ENCODE measurements around the gene ABHD2. TPM values are rescaled to one million over a fixed set of nuclear protein-coding genes. Genes with fewer than 3 reads are reported as not detected.

ABHD2 gene
- total RNA-seq, 1 experiment from 2014 or later = 29.7 TPM

DNA sequence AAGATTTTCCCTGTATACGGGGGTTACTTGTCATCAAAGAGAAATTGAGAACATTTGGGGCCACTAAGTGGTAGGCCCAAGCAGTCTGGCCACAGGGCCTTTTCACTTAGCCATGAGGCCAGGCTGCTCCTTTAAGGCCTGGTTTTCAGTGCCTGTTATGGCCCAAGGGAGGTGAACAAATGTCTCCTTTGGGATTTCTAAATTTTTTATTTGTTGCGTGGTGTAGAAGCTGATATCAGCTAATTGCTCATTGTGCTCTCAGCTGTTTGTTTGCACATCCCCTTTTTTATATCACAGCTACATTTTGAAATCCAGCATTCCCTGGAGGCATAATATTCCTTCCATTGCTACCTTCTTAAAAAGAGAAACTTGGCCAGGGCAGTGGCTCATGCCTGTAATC is 84.7 kb downstream of the ABHD2 start:
- peaks cover 3% of the 10 kb centered on the region; the same call in 1 of the 2 replicates for H3K4me1 Mint-ChIP-seq
- DNase-seq (ENCODE audit: low spot score) (no peak), ATAC-seq (no peak)
- ChIA-PET CTCF (interaction anchor here (1.0 to 3.5 kb wide), 7 partner anchors 17 to 295 kb away, joined by 3 to 52 read pairs (median 7); partner anchors contain the start of genes ABHD2 and HAPLN3), POLR2A (no interaction called here)
- H3K4me3 Mint-ChIP-seq = no peak overlapping the region
- H3K27me3 Mint-ChIP-seq (ENCODE audit: low read depth) = no peaks in the 10 kb centered on the region
- no peaks in the 10 kb centered on the region for H3K9me3 Mint-ChIP-seq
- H3K27ac Mint-ChIP-seq = no peak overlapping the region
- TF ChIP-seq, protein P1, sequence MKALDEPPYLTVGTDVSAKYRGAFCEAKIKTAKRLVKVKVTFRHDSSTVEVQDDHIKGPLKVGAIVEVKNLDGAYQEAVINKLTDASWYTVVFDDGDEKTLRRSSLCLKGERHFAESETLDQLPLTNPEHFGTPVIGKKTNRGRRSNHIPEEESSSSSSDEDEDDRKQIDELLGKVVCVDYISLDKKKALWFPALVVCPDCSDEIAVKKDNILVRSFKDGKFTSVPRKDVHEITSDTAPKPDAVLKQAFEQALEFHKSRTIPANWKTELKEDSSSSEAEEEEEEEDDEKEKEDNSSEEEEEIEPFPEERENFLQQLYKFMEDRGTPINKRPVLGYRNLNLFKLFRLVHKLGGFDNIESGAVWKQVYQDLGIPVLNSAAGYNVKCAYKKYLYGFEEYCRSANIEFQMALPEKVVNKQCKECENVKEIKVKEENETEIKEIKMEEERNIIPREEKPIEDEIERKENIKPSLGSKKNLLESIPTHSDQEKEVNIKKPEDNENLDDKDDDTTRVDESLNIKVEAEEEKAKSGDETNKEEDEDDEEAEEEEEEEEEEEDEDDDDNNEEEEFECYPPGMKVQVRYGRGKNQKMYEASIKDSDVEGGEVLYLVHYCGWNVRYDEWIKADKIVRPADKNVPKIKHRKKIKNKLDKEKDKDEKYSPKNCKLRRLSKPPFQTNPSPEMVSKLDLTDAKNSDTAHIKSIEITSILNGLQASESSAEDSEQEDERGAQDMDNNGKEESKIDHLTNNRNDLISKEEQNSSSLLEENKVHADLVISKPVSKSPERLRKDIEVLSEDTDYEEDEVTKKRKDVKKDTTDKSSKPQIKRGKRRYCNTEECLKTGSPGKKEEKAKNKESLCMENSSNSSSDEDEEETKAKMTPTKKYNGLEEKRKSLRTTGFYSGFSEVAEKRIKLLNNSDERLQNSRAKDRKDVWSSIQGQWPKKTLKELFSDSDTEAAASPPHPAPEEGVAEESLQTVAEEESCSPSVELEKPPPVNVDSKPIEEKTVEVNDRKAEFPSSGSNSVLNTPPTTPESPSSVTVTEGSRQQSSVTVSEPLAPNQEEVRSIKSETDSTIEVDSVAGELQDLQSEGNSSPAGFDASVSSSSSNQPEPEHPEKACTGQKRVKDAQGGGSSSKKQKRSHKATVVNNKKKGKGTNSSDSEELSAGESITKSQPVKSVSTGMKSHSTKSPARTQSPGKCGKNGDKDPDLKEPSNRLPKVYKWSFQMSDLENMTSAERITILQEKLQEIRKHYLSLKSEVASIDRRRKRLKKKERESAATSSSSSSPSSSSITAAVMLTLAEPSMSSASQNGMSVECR (CRISPR knock-in tag; IDR thresholded peaks at IDR 0.05; ENCODE audit: borderline replicate concordance) = no peak
- TF ChIP-seq, protein P2, sequence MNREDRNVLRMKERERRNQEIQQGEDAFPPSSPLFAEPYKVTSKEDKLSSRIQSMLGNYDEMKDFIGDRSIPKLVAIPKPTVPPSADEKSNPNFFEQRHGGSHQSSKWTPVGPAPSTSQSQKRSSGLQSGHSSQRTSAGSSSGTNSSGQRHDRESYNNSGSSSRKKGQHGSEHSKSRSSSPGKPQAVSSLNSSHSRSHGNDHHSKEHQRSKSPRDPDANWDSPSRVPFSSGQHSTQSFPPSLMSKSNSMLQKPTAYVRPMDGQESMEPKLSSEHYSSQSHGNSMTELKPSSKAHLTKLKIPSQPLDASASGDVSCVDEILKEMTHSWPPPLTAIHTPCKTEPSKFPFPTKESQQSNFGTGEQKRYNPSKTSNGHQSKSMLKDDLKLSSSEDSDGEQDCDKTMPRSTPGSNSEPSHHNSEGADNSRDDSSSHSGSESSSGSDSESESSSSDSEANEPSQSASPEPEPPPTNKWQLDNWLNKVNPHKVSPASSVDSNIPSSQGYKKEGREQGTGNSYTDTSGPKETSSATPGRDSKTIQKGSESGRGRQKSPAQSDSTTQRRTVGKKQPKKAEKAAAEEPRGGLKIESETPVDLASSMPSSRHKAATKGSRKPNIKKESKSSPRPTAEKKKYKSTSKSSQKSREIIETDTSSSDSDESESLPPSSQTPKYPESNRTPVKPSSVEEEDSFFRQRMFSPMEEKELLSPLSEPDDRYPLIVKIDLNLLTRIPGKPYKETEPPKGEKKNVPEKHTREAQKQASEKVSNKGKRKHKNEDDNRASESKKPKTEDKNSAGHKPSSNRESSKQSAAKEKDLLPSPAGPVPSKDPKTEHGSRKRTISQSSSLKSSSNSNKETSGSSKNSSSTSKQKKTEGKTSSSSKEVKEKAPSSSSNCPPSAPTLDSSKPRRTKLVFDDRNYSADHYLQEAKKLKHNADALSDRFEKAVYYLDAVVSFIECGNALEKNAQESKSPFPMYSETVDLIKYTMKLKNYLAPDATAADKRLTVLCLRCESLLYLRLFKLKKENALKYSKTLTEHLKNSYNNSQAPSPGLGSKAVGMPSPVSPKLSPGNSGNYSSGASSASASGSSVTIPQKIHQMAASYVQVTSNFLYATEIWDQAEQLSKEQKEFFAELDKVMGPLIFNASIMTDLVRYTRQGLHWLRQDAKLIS (CRISPR knock-in tag; IDR thresholded peaks at IDR 0.05; ENCODE audit: borderline replicate concordance) = no peak
- TF ChIP-seq ZNF396 (CRISPR knock-in tag; IDR thresholded peaks at IDR 0.05; ENCODE audit: borderline replicate concordance) = no peak
- no peak for TF ChIP-seq ZNF219 (CRISPR knock-in tag; IDR thresholded peaks at IDR 0.05; ENCODE audit: borderline replicate concordance)
- TF ChIP-seq, protein P3, sequence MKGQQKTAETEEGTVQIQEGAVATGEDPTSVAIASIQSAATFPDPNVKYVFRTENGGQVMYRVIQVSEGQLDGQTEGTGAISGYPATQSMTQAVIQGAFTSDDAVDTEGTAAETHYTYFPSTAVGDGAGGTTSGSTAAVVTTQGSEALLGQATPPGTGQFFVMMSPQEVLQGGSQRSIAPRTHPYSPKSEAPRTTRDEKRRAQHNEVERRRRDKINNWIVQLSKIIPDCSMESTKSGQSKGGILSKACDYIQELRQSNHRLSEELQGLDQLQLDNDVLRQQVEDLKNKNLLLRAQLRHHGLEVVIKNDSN (CRISPR knock-in tag; IDR thresholded peaks at IDR 0.05) = no peak
- TF ChIP-seq NFATC4 (CRISPR knock-in tag; IDR thresholded peaks at IDR 0.05) = no peak
- TF ChIP-seq ZBTB21 (CRISPR knock-in tag; IDR thresholded peaks at IDR 0.05; ENCODE audit: borderline replicate concordance) = no peak
- TF ChIP-seq ATF1 (CRISPR knock-in tag; IDR thresholded peaks at IDR 0.05) = no peak
- no peak for TF ChIP-seq ZNF263 (CRISPR knock-in tag; IDR thresholded peaks at IDR 0.05; ENCODE audit: low read depth)
- TF ChIP-seq FOXP1 (CRISPR knock-in tag; IDR thresholded peaks at IDR 0.05; ENCODE audit: borderline replicate concordance) = no peak
- TF ChIP-seq RORB (CRISPR knock-in tag; IDR thresholded peaks at IDR 0.05) = no peak
- TF ChIP-seq NR2C2 (CRISPR knock-in tag; IDR thresholded peaks at IDR 0.05) = no peak
- TF ChIP-seq, protein P4, sequence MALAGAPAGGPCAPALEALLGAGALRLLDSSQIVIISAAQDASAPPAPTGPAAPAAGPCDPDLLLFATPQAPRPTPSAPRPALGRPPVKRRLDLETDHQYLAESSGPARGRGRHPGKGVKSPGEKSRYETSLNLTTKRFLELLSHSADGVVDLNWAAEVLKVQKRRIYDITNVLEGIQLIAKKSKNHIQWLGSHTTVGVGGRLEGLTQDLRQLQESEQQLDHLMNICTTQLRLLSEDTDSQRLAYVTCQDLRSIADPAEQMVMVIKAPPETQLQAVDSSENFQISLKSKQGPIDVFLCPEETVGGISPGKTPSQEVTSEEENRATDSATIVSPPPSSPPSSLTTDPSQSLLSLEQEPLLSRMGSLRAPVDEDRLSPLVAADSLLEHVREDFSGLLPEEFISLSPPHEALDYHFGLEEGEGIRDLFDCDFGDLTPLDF (CRISPR knock-in tag; IDR thresholded peaks at IDR 0.05) = no peak
- TF ChIP-seq, protein P5, sequence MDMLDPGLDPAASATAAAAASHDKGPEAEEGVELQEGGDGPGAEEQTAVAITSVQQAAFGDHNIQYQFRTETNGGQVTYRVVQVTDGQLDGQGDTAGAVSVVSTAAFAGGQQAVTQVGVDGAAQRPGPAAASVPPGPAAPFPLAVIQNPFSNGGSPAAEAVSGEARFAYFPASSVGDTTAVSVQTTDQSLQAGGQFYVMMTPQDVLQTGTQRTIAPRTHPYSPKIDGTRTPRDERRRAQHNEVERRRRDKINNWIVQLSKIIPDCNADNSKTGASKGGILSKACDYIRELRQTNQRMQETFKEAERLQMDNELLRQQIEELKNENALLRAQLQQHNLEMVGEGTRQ (CRISPR knock-in tag; IDR thresholded peaks at IDR 0.05) = no peak
- no peaks in the 10 kb centered on the region for H3K36me3 Mint-ChIP-seq

DNA sequence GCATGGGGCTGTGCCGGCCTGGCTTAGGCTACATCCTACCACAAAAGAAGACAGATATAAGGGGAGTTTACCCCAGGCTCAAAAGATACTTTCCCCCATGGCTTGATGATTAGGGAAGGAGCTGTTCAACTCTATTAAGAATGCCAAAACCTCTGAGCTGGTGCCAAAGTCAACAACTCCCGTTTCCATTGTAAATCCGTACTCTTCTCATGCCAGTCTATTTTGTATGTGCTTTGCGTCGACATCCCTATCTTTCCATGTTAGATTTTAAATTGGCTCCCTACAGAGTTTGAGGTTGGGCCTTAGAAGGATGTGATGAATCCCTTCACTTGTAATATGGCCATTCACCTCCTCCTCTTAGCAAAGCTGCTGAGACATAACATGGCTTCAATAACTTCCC is 86.2 kb downstream of the ABHD2 start:
- POLR2A ChIA-PET = no interaction called here
- DNase-seq (ENCODE audit: low spot score) (no peak), ATAC-seq (no peak)
- TF ChIP-seq, protein P6, sequence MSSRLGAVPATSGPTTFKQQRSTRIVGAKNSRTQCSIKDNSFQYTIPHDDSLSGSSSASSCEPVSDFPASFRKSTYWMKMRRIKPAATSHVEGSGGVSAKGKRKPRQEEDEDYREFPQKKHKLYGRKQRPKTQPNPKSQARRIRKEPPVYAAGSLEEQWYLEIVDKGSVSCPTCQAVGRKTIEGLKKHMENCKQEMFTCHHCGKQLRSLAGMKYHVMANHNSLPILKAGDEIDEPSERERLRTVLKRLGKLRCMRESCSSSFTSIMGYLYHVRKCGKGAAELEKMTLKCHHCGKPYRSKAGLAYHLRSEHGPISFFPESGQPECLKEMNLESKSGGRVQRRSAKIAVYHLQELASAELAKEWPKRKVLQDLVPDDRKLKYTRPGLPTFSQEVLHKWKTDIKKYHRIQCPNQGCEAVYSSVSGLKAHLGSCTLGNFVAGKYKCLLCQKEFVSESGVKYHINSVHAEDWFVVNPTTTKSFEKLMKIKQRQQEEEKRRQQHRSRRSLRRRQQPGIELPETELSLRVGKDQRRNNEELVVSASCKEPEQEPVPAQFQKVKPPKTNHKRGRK (CRISPR knock-in tag; IDR thresholded peaks at IDR 0.05; ENCODE audit: borderline replicate concordance) = no peak
- TF ChIP-seq NR1H2 (CRISPR knock-in tag; IDR thresholded peaks at IDR 0.05) (no peak), MYBL2 (CRISPR knock-in tag; IDR thresholded peaks at IDR 0.05) (no peak)
- TF ChIP-seq, protein P7, sequence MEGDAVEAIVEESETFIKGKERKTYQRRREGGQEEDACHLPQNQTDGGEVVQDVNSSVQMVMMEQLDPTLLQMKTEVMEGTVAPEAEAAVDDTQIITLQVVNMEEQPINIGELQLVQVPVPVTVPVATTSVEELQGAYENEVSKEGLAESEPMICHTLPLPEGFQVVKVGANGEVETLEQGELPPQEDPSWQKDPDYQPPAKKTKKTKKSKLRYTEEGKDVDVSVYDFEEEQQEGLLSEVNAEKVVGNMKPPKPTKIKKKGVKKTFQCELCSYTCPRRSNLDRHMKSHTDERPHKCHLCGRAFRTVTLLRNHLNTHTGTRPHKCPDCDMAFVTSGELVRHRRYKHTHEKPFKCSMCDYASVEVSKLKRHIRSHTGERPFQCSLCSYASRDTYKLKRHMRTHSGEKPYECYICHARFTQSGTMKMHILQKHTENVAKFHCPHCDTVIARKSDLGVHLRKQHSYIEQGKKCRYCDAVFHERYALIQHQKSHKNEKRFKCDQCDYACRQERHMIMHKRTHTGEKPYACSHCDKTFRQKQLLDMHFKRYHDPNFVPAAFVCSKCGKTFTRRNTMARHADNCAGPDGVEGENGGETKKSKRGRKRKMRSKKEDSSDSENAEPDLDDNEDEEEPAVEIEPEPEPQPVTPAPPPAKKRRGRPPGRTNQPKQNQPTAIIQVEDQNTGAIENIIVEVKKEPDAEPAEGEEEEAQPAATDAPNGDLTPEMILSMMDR (IDR thresholded peaks at IDR 0.05) = no peak
- TF ChIP-seq, protein P3 (CRISPR knock-in tag; IDR thresholded peaks at IDR 0.05) = no peak
- Mint-ChIP-seq H3K27me3 (ENCODE audit: low read depth) (no peaks in the 10 kb centered on the region), H3K4me3 (no peak overlapping the region), H3K27ac (no peak overlapping the region), H3K9me3 (no peaks in the 10 kb centered on the region), H3K4me1 (peaks cover 3% of the 10 kb centered on the region; the same call in 1 of the 2 replicates), H3K36me3 (no peaks in the 10 kb centered on the region)
- CTCF ChIA-PET = interaction anchor here (0.6 to 1.8 kb wide), 2 partner anchors 45 to 141 kb away, joined by 3 to 5 read pairs; no protein-coding TSS in a partner anchor
